SKM-1 (cell line): ENCODE results near the gene SURF2.
A peak's percentile ranks its signal among the peaks of the same experiment; 100 is the strongest.
"Not testable (repeated sequence)": the region's sequence is repeated elsewhere in the genome, so short reads cannot be mapped to it uniquely, and the experiment has no call there.

ENCODE experiments used
- DNase-seq: peaks from one replicate; lab custom pipeline; 2025; ENCODE audit not compliant: unreplicated experiment; lab: John Stamatoyannopoulos, UW

The SURF2 gene

GRCh38 chr9:133356391-133357091, at the start of gene SURF2, which contains the start of gene SURF1:
TSS of gene SURF2 (plus strand) at chr9:133356550. CDS start at chr9:133356593, 43 bp downstream.
TSS of gene SURF1 (minus strand) at chr9:133356487. CDS start at chr9:133356453, 34 bp downstream.
- peak; percentile 45 for DNase-seq

- DNase-seq: no peak
Observed at GRCh38 chr9:133307301-133307700, 49.0 kb upstream of the SURF2 start.

- DNase-seq: no peak
Observed at GRCh38 chr9:133309608-133310007, 46.7 kb upstream of the SURF2 start.

DNA sequence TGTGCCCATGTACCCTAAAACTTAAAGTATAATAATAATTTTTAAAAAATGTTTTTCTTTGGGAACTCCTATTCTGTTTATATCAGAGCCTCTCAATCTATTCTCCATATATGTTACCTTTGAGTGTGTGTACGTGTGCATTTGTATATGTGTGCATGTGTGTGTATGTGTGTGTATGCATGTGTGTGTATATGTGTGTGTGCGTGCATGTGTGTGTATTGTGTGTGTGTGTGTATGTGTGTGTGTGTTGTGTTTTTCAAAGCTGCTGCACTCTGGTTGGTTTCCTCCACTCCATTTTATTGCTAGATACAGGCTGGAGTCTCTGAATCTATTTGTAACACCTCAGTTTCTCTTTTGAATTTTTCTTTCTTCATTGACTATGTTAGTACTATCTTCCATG, 40.4 kb upstream of the SURF2 start:
- no peak for DNase-seq

DNA sequence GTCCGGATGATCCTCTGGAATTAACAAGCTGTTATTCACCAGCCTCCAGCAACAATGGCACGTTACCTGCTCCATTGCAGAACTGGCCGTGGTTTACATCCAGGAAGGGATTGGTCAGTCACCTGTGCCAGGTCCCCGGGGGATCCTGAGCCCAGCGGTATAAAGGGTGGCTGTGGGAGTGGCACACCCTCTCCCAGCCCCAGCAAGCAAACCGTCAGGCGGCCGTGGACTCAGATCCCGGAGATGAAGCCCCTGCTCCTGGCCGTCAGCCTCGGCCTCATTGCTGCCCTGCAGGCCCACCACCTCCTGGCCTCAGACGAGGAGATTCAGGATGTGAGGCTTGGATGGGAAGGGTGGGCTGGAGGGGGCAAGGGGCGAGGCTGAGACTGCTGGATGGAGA, 38.8 kb upstream of the SURF2 start:
- not testable (repeated sequence) for DNase-seq

- DNase-seq: no peak
Observed at GRCh38 chr9:133320421-133320881, 35.9 kb upstream of the SURF2 start.

DNA sequence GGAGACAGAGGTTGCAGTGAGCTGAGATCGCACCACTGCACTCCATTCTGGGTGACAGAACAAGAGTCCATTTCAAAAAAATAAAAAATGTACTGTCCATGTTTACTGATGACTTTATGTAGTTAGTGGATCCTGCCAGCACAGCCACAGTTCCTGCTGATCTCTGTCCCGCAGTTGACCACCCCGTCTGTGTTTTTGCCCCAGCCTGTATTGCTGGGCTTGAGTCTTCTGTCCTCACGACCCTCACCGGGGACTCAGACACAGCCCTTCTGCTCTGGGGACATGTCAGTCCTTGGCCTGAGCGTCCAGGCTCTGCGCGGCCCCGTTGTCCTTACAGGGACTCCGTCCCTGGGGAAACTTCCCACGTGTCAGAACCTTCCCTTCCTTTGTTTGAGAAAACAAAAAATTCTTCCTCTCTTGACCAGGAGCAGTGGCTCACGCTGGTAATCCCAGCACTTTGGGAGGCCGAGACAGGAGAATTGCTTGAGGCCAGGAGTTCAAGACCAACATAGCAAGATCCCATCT, 34.9 kb upstream of the SURF2 start:
- DNase-seq: no peak

- no peak for DNase-seq
Observed at GRCh38 chr9:133322701-133323100, 33.6 kb upstream of the SURF2 start.

GRCh38 chr9:133323211-133323610, 33.1 kb upstream of the SURF2 start:
- DNase-seq: no peak

GRCh38 chr9:133323991-133324703, 32.2 kb upstream of the SURF2 start:
- no peak for DNase-seq

DNA sequence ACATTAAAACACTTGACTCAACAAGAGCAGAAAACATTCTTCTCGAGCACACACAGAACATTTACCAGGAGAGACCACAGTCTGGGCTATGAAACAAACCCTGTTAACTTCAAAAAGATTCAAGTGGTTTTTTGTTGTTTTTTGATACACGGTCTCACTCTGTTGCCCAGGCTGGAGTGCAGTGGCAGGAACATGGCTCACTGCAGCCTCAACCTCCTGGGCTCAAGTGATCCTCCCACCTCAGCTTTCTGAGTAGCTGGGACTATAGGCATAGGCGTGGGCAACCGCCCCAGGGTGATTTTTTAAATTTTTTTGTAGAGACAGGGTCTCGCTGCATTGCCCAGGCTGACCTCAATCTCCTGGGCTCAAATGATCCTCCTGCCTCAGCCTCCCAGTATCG, 29.3 kb upstream of the SURF2 start:
- not testable (repeated sequence) for DNase-seq

- DNase-seq: no peak
Observed at GRCh38 chr9:133327834-133328484, 28.4 kb upstream of the SURF2 start.

GRCh38 chr9:133329306-133330156, 26.8 kb upstream of the SURF2 start:
- DNase-seq: not testable (repeated sequence)

GRCh38 chr9:133331221-133331620, 25.1 kb upstream of the SURF2 start:
- no peak for DNase-seq

GRCh38 chr9:133331641-133332380, 24.5 kb upstream of the SURF2 start:
- no peak for DNase-seq

- DNase-seq: no peak
Observed at GRCh38 chr9:133332381-133332730, 24.0 kb upstream of the SURF2 start.

DNA sequence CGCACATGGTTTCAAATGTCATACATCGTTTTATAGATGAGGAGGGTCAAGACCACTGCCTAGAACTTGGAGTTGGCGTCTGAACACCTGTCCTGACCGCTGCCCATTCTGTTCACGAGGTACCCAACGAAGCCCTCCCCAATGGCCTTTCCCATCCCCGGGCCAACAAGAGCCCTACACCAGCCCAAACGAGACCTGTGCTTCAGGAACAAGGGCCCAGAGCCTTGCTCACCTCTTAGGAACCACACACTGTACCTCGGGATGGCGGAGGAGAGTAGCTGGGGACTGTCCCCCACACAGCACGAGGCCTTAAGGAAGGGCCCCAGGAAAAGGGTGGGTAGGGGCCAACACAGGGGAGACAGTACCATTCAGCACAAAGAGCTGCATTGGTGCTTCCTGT, 23.3 kb upstream of the SURF2 start:
- no peak for DNase-seq

GRCh38 chr9:133333566-133333965, 22.8 kb upstream of the SURF2 start:
- no peak for DNase-seq

DNA sequence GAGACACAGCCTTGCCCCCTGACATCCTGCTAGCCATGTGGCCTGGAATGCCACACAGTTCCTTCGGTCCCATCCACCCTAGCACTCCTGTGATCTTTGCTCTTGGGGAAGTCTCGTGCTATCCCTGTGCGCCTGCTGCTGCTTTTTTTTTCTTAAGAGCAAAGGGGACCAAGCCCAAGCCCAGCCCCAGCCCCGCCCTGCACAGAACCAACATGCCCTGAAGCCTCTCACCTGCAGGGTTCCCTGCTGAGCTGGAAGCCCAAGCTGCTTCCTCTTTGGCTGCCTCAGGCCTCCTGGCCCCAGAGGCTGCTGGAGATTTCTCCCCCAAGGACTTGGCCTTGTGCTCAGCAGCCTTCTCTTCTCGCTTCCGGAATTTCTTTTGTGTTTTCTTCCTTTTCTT, 22.2 kb upstream of the SURF2 start:
- no peak for DNase-seq

DNA sequence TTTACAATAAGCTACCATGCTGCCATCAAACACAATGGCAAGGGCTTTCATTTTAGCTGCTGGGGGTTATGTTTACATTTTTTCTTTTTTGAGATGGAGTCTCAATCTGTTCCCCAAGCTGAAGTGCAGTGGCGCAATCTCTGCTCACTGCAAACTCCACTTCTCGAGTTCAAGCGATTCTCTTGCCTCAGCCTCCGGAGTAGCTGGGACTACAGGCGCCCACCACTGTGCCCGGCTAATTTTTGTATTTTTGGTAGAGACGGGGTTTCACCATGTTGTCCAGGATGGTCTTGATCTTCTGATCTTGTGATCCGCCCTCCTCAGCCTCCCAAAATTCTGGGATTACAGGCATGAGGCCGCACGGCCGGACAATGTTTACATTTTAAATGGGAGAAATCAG, 21.5 kb upstream of the SURF2 start:
- DNase-seq: not testable (repeated sequence)
